SIG-M5 treated with dmso at 0.1 percent for 504 hours (cell line): ENCODE data around the gene AASDH.
A peak's percentile ranks its signal among the peaks of the same experiment; 100 is the strongest.

Experiments used
- DNase-seq: peaks from one replicate; lab custom pipeline; 2025; ENCODE audit not compliant: unreplicated experiment; lab: John Stamatoyannopoulos, UW

The AASDH gene

GRCh38 chr4:56387023-56388001 lies at the start of gene AASDH:
Gene AASDH, minus strand, starts transcription at chr4:56387491. Its CDS starts 3,192 bp downstream, at chr4:56384299.
- peak; percentile 88 for DNase-seq

GRCh38 chr4:56435140-56435926 lies 48.0 kb upstream of the AASDH start, which contains the start of gene PPAT:
Gene PPAT, minus strand, starts transcription at chr4:56435615. Its CDS starts 138 bp downstream, at chr4:56435477.
- DNase-seq: peak; percentile 94

GRCh38 chr4:56434599-56435139 lies 47.4 kb upstream of the AASDH start:
- peak; percentile 57 for DNase-seq

- DNase-seq: no peak
Measured at GRCh38 chr4:56433280-56433679, 46.0 kb upstream of the AASDH start.

- no peak for DNase-seq
Measured at GRCh38 chr4:56430203-56430602, 42.9 kb upstream of the AASDH start.

GRCh38 chr4:56427179-56427578 lies 39.9 kb upstream of the AASDH start:
- no peak for DNase-seq

- no peak for DNase-seq
Measured at GRCh38 chr4:56426273-56426672, 39.0 kb upstream of the AASDH start.

- no peak for DNase-seq
Measured at GRCh38 chr4:56425518-56425917, 38.2 kb upstream of the AASDH start.

GRCh38 chr4:56424697-56425514 lies 37.6 kb upstream of the AASDH start:
- DNase-seq: peak; percentile 32

- DNase-seq: no peak
Measured at GRCh38 chr4:56424176-56424575, 36.9 kb upstream of the AASDH start.

- no peak for DNase-seq
Measured at GRCh38 chr4:56417396-56417795, 30.1 kb upstream of the AASDH start.

GRCh38 chr4:56416349-56416748 lies 29.1 kb upstream of the AASDH start:
- no peak for DNase-seq

- DNase-seq: no peak
Measured at GRCh38 chr4:56414135-56414670, 26.9 kb upstream of the AASDH start.

GRCh38 chr4:56410247-56411062 lies 23.2 kb upstream of the AASDH start:
- peak; percentile 70 for DNase-seq

GRCh38 chr4:56409511-56410090 lies 22.3 kb upstream of the AASDH start:
- no peak for DNase-seq

GRCh38 chr4:56408978-56409377 lies 21.7 kb upstream of the AASDH start:
- no peak for DNase-seq

GRCh38 chr4:56406151-56406550 lies 18.9 kb upstream of the AASDH start:
- DNase-seq: no peak

GRCh38 chr4:56405016-56405415 lies 17.7 kb upstream of the AASDH start:
- DNase-seq: no peak

- no peak for DNase-seq
Measured at GRCh38 chr4:56400560-56400959, 13.3 kb upstream of the AASDH start.
